Bone marrow (tissue), 2 donors: Measurements from ENCODE around the gene B9D1.

Source experiments
- DNase-seq, 2 donors: peaks; one replicate each; lab custom pipeline; 2025; lab: John Stamatoyannopoulos, UW

The B9D1 gene

GRCh38 chr17:19338031-19338990 is 24.2 kb downstream of the B9D1 start:
- peak; percentile 29 to 38 for DNase-seq

- no peak for DNase-seq
Measured at GRCh38 chr17:19337712-19338023, 24.9 kb downstream of the B9D1 start.

- DNase-seq, result no peak
Measured at GRCh38 chr17:19336938-19337711, 25.4 kb downstream of the B9D1 start.

- DNase-seq, result no peak
Measured at GRCh38 chr17:19335951-19336631, 26.4 kb downstream of the B9D1 start.

- no peak for DNase-seq
Measured at GRCh38 chr17:19334331-19334730, 28.2 kb downstream of the B9D1 start.

- DNase-seq, result no peak
Measured at GRCh38 chr17:19333736-19334290, 28.7 kb downstream of the B9D1 start.

GRCh38 chr17:19333132-19333440 is 29.4 kb downstream of the B9D1 start:
- DNase-seq, result no peak

GRCh38 chr17:19332371-19333131 is 30.0 kb downstream of the B9D1 start:
- DNase-seq, result no peak

- DNase-seq, result no peak
Measured at GRCh38 chr17:19331543-19332245, 30.8 kb downstream of the B9D1 start.

GRCh38 chr17:19331134-19331533 is 31.4 kb downstream of the B9D1 start:
- no peak for DNase-seq

- no peak for DNase-seq
Measured at GRCh38 chr17:19330271-19330670, 32.3 kb downstream of the B9D1 start.

GRCh38 chr17:19329839-19330238 is 32.7 kb downstream of the B9D1 start:
- no peak for DNase-seq

GRCh38 chr17:19329136-19329535 is 33.4 kb downstream of the B9D1 start:
- DNase-seq, result no peak

GRCh38 chr17:19328441-19329061 is 34.0 kb downstream of the B9D1 start:
- DNase-seq, result no peak

GRCh38 chr17:19327031-19327783 is 35.3 kb downstream of the B9D1 start:
- no peak for DNase-seq

- no peak for DNase-seq
Measured at GRCh38 chr17:19325542-19325941, 37.0 kb downstream of the B9D1 start.

- DNase-seq, result no peak
Measured at GRCh38 chr17:19322861-19323260, 39.7 kb downstream of the B9D1 start.

GRCh38 chr17:19322129-19322505 is 40.4 kb downstream of the B9D1 start:
- DNase-seq, result no peak

- no peak for DNase-seq
Measured at GRCh38 chr17:19321481-19322128, 40.9 kb downstream of the B9D1 start.
